Stomach (tissue), 9 donors: ENCODE results near the gene DISC1. TPM values are rescaled to one million over a fixed set of nuclear protein-coding genes. Genes with fewer than 3 reads are reported as not detected.

Experiments used
- DNase-seq, 2 donors: peaks; one replicate each; pipeline versions ENCODE4 v3.0.0 to v3.0.0-alpha.2; 2013 to 2019
- H3K27ac ChIP-seq, 5 donors: fragments of 200-600 bp in 4 of 5; sonication (generic) in 4 of 5; one replicate each; pipeline ENCODE4 v1.5.1; 2013 to 2019; ENCODE audit warnings: mild to moderate bottlenecking in 1 of 5, moderate library complexity in 1 of 5
- H3K27me3 ChIP-seq, 3 donors: fragments of 200-600 bp; sonication (generic); one replicate each; pipeline ENCODE4 v1.5.1; 2017 to 2019; ENCODE audit warnings: mixed run types in 1 of 3
- H3K36me3 ChIP-seq, 4 donors: fragments of 200-600 bp; sonication (generic); 1 replicate in 3 of 4; 2 replicates in 1 of 4; pipeline ENCODE4 v1.5.1; 2016 to 2019
- H3K4me1 ChIP-seq, 4 donors: fragments of 200-600 bp; sonication (generic); one replicate each; pipeline ENCODE4 v1.5.1; 2016 to 2019
- H3K4me3 ChIP-seq, 4 donors: fragments of 200-600 bp; sonication (generic) in 3 of 4; one replicate each; pipeline ENCODE4 v1.5.1; 2016 to 2019; ENCODE audit warnings: mild to moderate bottlenecking in 1 of 4
- H3K9me3 ChIP-seq, 4 donors: fragments of 200-600 bp; sonication (generic); one replicate each; pipeline ENCODE4 v1.5.1; 2016 to 2019
- EP300 ChIP-seq: sonication (generic); formaldehyde crosslinking; IDR thresholded peaks from one replicate; pipeline ENCODE4 v1.6.1; 2017; ENCODE audit warnings: antibody characterized with exemption
- POLR2A ChIP-seq, 4 donors: fragments of 450-650 bp; IDR thresholded peaks; one replicate each; pipeline ENCODE4 v1.6.1; 2016; ENCODE audit warnings: antibody characterized with exemption in 4 of 4, control low read depth in 2 of 4, mild to moderate bottlenecking in 1 of 4, moderate library complexity in 1 of 4
- POLR2AphosphoS5 ChIP-seq, 3 donors: sonication (generic); formaldehyde crosslinking; IDR thresholded peaks; one replicate each; pipeline ENCODE4 v1.6.1; 2016; ENCODE audit warnings: antibody characterized with exemption in 3 of 3
- WGBS, 5 donors: extraction: QIAGEN DNeasy Blood & Tissue Kit in 3 of 5; methylation state at CpG; one replicate each; pipeline versions ENCODE4 v1.1.5 to v1.1.7; 2013 to 2018; 5-methylcytosine and 5-hydroxymethylcytosine counted together
- intact Hi-C: fragments of 100-400 bp; cut with DNase I; formaldehyde crosslinking; loops from one replicate; pipeline ENCODE4 v1.15.1; 2023; ENCODE audit warnings: low total_unique reads
- polyA plus RNA-seq, 3 donors: library from polyadenylated mRNA; stranded (reverse); fragments of 200-250 nt; gene quantifications; one replicate each; pipeline ENCODE4 v1.2.3, GENCODE V29; 2013
- total RNA-seq, 5 donors: library from RNA; depleted of rRNA; stranded (reverse); fragments of >200 nt; gene quantifications; one replicate each; pipeline versions ENCODE4 v1.1.0 to v1.2.3, GENCODE V29; 2014 to 2016
- TF ChIP-seq, protein P1 (sequence below), 7 experiments: fragments of 450-650 bp in 4 of 7; fragments of 200-600 bp in 3 of 7; sonication (generic) in 3 of 7; IDR thresholded peaks; one replicate each; pipeline ENCODE4 v1.5.1; 2016 to 2019; ENCODE audit warnings: antibody characterized with exemption in 7 of 7, control low read depth in 2 of 7, mild to moderate bottlenecking in 1 of 7
- donor health status: healthy with polysubstance abuse.
- donor health status: Bipolar disorder and iron deficiency.
- donor health status: healthy.

DISC1 gene
- total and polyA plus RNA-seq, 8 donors, result 0.43 to 29.8 (median 1.6) TPM

DNA sequence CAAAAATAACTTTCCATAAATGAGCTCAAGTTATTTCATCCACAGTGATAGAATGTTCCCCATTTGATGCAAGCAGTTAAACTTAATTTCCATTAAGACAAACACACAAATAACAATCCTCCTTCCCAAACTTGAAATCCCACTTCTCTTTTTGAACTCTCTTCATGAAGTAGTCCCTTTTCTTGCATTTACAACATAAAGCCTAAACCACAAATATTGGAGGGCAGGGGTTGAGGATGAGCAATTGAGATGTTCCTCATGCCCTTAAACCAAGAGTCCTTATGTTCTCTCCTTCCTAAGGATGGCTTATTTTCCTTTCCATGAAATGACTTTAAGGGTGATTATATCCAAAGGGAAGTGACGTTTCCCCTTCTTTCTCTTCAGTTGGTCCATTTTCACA lies 228.8 kb downstream of the DISC1 start:
- no peaks in the 10 kb centered on the region for H3K27me3 ChIP-seq
- intact Hi-C loops, result no loop called here
- H3K27ac ChIP-seq, result no peak overlapping the region
- H3K4me3 ChIP-seq, result no peak overlapping the region
- no peaks in the 10 kb centered on the region for H3K4me1 ChIP-seq
- H3K36me3 ChIP-seq, result no peaks in the 10 kb centered on the region
- no peak for TF ChIP-seq EP300
- TF ChIP-seq, protein P1, sequence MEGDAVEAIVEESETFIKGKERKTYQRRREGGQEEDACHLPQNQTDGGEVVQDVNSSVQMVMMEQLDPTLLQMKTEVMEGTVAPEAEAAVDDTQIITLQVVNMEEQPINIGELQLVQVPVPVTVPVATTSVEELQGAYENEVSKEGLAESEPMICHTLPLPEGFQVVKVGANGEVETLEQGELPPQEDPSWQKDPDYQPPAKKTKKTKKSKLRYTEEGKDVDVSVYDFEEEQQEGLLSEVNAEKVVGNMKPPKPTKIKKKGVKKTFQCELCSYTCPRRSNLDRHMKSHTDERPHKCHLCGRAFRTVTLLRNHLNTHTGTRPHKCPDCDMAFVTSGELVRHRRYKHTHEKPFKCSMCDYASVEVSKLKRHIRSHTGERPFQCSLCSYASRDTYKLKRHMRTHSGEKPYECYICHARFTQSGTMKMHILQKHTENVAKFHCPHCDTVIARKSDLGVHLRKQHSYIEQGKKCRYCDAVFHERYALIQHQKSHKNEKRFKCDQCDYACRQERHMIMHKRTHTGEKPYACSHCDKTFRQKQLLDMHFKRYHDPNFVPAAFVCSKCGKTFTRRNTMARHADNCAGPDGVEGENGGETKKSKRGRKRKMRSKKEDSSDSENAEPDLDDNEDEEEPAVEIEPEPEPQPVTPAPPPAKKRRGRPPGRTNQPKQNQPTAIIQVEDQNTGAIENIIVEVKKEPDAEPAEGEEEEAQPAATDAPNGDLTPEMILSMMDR (IDR thresholded peaks at IDR 0.05), result no peak
- no peak for TF ChIP-seq POLR2AphosphoS5 (IDR thresholded peaks at IDR 0.05)
- TF ChIP-seq POLR2A (IDR thresholded peaks at IDR 0.05), result no peak
- H3K9me3 ChIP-seq, result no peaks in the 10 kb centered on the region
- 72 to 93% (median 91%) methylated on average over 1 of the region's 1 CpG for WGBS, 5 donors
- no peak for DNase-seq

DNA sequence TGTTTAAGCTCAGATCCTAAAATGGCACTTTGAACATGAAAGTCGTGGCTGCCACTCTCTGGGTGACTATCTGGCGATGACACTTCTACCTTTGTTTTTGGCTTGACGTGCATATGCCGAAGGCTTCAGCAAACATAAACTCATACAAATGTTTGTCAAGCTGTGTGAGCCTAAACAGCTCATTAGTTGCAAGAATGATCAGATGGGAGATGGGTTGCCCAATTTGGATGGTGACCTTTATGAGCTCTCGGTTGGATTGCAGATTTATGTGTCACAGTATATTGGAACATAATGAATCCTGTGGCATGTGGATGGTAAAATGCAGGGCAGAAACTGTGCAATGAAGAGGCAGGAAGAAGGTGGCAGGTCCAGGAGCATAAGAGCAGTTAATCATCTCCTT lies 229.3 kb downstream of the DISC1 start:
- TF ChIP-seq, protein P1 (IDR thresholded peaks at IDR 0.05), result no peak
- TF ChIP-seq POLR2AphosphoS5 (IDR thresholded peaks at IDR 0.05) (no peak), POLR2A (IDR thresholded peaks at IDR 0.05) (no peak), EP300 (no peak)
- no peak for DNase-seq
- no peaks in the 10 kb centered on the region for H3K9me3 ChIP-seq
- H3K4me1 ChIP-seq, result no peaks in the 10 kb centered on the region
- 91 to 93% (median 92%) methylated on average over 5 of the region's 5 CpGs for WGBS, 5 donors
- no peak overlapping the region for H3K27ac ChIP-seq
- H3K36me3 ChIP-seq, result no peaks in the 10 kb centered on the region
- no peaks in the 10 kb centered on the region for H3K27me3 ChIP-seq
- intact Hi-C loops, result no loop called here
- H3K4me3 ChIP-seq, result no peak overlapping the region

DNA sequence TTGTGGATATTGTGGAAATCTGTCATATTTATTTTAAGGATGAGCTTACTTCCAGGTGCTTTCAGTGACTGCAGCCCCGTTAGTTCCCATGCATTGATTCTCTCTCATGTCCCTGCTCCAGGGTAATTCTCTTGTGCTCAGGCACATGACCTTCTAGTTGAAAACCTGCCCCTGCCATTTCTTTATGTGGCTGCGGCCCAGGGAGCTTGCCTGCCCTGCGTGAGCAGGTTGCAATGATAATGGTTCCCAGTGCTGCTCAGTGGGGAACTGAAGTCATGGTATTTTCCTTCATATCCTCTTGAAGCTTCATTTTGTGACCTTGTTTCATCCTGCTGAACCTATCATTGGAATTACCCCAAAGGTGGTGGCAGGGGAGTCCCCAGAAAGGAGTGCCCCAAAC lies 229.8 kb downstream of the DISC1 start:
- Histone ChIP-seq H3K27me3 (no peaks in the 10 kb centered on the region), H3K27ac (no peak overlapping the region), H3K36me3 (no peaks in the 10 kb centered on the region), H3K4me3 (no peak overlapping the region), H3K4me1 (no peaks in the 10 kb centered on the region), H3K9me3 (no peaks in the 10 kb centered on the region)
- no peak for TF ChIP-seq POLR2AphosphoS5 (IDR thresholded peaks at IDR 0.05)
- no peak for TF ChIP-seq EP300
- TF ChIP-seq, protein P1 (IDR thresholded peaks at IDR 0.05), result no peak
- no peak for TF ChIP-seq POLR2A (IDR thresholded peaks at IDR 0.05)
- intact Hi-C loops, result no loop called here
- WGBS, 5 donors, result 94 to 99% (median 96%) methylated on average over 3 of the region's 3 CpGs
- no peak for DNase-seq

DNA sequence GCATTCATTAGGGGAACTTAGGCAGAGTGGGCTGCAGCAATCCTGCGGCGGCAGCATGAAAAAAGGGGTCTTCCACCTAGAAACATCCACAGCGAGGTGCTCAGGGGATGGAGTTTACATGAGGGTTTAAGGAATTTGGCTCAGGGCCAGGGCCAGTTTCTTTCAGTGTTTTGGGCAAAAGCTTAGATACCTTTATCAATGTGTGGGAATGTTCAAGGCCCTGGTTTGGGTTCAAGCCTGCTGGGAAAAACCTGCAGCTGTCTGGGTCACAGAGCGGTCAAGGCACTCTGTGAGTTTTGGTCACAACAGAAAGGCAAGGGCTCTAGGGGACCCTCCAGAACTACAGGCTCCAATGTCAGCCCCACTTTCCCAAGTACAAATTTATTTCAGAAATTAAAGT lies 230.3 kb downstream of the DISC1 start:
- H3K4me3 ChIP-seq, result no peak overlapping the region
- WGBS, 5 donors, result 94 to 100% (median 96%) methylated on average over 4 of the region's 4 CpGs
- no peaks in the 10 kb centered on the region for H3K9me3 ChIP-seq
- no peaks in the 10 kb centered on the region for H3K4me1 ChIP-seq
- TF ChIP-seq, protein P1 (IDR thresholded peaks at IDR 0.05), result no peak
- TF ChIP-seq POLR2AphosphoS5 (IDR thresholded peaks at IDR 0.05) (no peak), EP300 (no peak), POLR2A (IDR thresholded peaks at IDR 0.05) (no peak)
- no peak for DNase-seq
- H3K27me3 ChIP-seq, result no peaks in the 10 kb centered on the region
- no peak overlapping the region for H3K27ac ChIP-seq
- intact Hi-C loops, result no loop called here
- H3K36me3 ChIP-seq, result no peaks in the 10 kb centered on the region
